ENCODE results near the gene DGKB. TPM values are rescaled to one million over a fixed set of nuclear protein-coding genes. Genes with fewer than 3 reads are reported as not detected.

The DGKB gene
- total RNA-seq, 1 experiment from 2014 or later = 0.48 TPM

DNA sequence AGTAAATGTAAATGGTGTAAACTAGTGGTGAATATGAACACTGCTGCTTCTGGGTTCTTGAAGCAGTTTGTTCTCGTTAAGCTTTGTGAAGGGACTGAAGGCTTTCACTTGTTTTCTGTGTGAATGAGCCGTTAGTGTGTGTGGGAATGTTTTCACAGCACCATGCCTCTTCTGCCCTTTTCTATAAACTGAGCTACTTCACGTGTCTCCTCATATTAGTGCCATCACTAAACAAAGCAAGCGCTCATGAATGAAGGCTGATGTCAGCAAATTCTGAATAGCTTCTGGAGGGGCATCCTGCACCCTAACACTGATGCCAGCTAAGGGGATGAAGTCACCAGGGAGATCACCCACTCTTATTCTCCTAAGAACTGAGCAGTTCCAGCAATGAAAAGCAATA, 707.5 kb downstream of the DGKB start:
- TF ChIP-seq, protein P1, sequence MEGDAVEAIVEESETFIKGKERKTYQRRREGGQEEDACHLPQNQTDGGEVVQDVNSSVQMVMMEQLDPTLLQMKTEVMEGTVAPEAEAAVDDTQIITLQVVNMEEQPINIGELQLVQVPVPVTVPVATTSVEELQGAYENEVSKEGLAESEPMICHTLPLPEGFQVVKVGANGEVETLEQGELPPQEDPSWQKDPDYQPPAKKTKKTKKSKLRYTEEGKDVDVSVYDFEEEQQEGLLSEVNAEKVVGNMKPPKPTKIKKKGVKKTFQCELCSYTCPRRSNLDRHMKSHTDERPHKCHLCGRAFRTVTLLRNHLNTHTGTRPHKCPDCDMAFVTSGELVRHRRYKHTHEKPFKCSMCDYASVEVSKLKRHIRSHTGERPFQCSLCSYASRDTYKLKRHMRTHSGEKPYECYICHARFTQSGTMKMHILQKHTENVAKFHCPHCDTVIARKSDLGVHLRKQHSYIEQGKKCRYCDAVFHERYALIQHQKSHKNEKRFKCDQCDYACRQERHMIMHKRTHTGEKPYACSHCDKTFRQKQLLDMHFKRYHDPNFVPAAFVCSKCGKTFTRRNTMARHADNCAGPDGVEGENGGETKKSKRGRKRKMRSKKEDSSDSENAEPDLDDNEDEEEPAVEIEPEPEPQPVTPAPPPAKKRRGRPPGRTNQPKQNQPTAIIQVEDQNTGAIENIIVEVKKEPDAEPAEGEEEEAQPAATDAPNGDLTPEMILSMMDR (conservative IDR thresholded peaks at IDR 0.05) = no peak
- TF ChIP-seq EZH2 (IDR thresholded peaks at IDR 0.05; ENCODE audit: low read depth) = no peak
- Histone ChIP-seq H2AFZ (peak overlapping the region; percentile 14; the same call in 1 of the 2 replicates), H3K79me2 (ENCODE audit: low read depth) (no peaks in the 10 kb centered on the region), H3K36me3 (ENCODE audit: low read depth) (no peaks in the 10 kb centered on the region), H3F3A (ENCODE audit: insufficient read depth, low read depth) (no peaks in the 10 kb centered on the region), H3K4me3 (no peak overlapping the region), H3K9me2 (ENCODE audit: insufficient read depth) (no peaks in the 10 kb centered on the region), H3K9me3 (ENCODE audit: insufficient read depth, low read depth) (no peaks in the 10 kb centered on the region), H3K27me3 (ENCODE audit: insufficient read depth, low read depth) (no peaks in the 10 kb centered on the region), H3K27ac (no peak overlapping the region), H3K4me2 (no peak overlapping the region), H3K4me1 (replicated peaks; ENCODE audit: insufficient read depth) (no peaks in the 10 kb centered on the region), H4K20me1 (ENCODE audit: insufficient read depth) (no peaks in the 10 kb centered on the region)
- DNase-seq = no peak
- BruUV-seq (replicated peaks) = no TSS peak
- POLR2A ChIA-PET (ENCODE audit: unreplicated experiment) = no interaction called here
- CTCF ChIA-PET = no interaction called here
- intact Hi-C loops (cut with micrococcal nuclease; ENCODE audit: unreplicated experiment) = no loop called here

DNA sequence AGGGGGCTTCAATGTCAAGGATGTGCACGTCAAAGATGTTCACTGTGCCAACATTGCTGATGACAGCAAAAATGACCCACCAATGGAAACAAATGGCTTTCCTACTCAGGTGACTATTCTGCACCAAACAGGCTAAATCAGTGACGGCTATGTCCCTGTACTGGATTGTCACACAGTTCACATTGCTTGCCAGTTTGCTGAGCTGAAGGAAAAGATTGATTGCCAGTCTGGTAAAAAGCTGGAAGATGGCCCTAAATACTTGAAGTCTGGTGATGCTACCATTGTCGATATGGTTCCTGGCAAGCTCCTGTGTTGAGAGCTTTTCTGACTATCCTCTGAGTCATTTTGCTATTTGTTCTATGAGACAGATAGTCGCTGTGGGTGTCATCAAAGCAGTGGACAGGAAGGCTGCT, 710.9 kb downstream of the DGKB start:
- no peak for TF ChIP-seq EZH2 (IDR thresholded peaks at IDR 0.05; ENCODE audit: low read depth)
- TF ChIP-seq, protein P1 (conservative IDR thresholded peaks at IDR 0.05) = no peak
- H3K27me3 ChIP-seq (ENCODE audit: insufficient read depth, low read depth) = no peaks in the 10 kb centered on the region
- CTCF ChIA-PET = no interaction called here
- DNase-seq = no peak
- no peaks in the 10 kb centered on the region for H3F3A ChIP-seq (ENCODE audit: insufficient read depth, low read depth)
- H3K36me3 ChIP-seq (ENCODE audit: low read depth) = no peaks in the 10 kb centered on the region
- H3K79me2 ChIP-seq (ENCODE audit: low read depth) = no peaks in the 10 kb centered on the region
- intact Hi-C loops (cut with micrococcal nuclease; ENCODE audit: unreplicated experiment) = no loop called here
- no peaks in the 10 kb centered on the region for H4K20me1 ChIP-seq (ENCODE audit: insufficient read depth)
- no peaks in the 10 kb centered on the region for H3K9me3 ChIP-seq (ENCODE audit: insufficient read depth, low read depth)
- BruUV-seq (replicated peaks) = no TSS peak
- POLR2A ChIA-PET (ENCODE audit: unreplicated experiment) = no interaction called here
- H3K27ac ChIP-seq = no peak overlapping the region
- no peaks in the 10 kb centered on the region for H3K9me2 ChIP-seq (ENCODE audit: insufficient read depth)
- H3K4me1 ChIP-seq (replicated peaks; ENCODE audit: insufficient read depth) = no peaks in the 10 kb centered on the region
- H3K4me3 ChIP-seq = no peak overlapping the region
- H2AFZ ChIP-seq = no peak overlapping the region
- no peak overlapping the region for H3K4me2 ChIP-seq

DNA sequence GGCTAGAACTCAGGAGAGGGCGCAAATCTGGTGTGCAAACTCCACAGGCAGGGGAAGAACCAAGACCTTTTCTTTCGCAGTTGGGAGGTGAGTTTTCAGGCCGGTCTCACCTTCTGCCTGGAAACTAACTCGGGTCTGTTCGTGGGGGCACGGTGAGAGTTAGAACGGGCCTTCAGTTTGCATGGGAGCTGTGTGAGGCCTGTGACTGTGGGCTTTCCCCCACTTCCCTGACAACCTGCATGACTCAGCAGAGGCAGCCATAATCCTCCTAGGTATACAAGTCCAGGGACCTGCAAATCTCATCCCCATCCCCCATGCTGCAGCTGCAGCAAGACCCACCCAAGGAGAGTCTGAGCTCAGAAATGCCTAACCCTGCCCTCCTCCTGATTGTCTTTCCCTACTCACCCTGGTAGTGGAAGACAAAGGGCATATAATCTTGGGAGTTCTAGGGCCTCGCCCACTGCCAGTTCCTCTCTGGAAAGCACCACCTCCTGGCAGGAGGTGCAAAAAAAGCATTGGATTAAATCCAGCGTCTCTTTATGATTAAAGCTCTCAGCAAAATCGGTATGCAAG, 718.2 kb downstream of the DGKB start:
- H3K36me3 ChIP-seq (ENCODE audit: low read depth) = no peaks in the 10 kb centered on the region
- POLR2A ChIA-PET (ENCODE audit: unreplicated experiment) = interaction anchor here (0.6 to 0.8 kb wide), 3 partner anchors 13 to 1166 kb away, joined by 3 to 10 read pairs (median 3); no protein-coding TSS in a partner anchor

More for the DNA sequence above, 718.2 kb downstream of the DGKB start:
- TF ChIP-seq, protein P1 (conservative IDR thresholded peaks at IDR 0.05) = no peak
- TF ChIP-seq EZH2 (IDR thresholded peaks at IDR 0.05; ENCODE audit: low read depth) = no peak
- no TSS peak for BruUV-seq (replicated peaks)
- Histone ChIP-seq H3K4me2 (no peak overlapping the region), H3K27ac (no peak overlapping the region), H3K79me2 (ENCODE audit: low read depth) (no peaks in the 10 kb centered on the region), H3K4me3 (no peak overlapping the region), H3K4me1 (replicated peaks; ENCODE audit: insufficient read depth) (no peaks in the 10 kb centered on the region), H2AFZ (peak overlapping the region; percentile 59; the same call in 1 of the 2 replicates), H3K9me3 (ENCODE audit: insufficient read depth, low read depth) (no peaks in the 10 kb centered on the region; the same call in 1 of the 2 replicates), H3F3A (ENCODE audit: insufficient read depth, low read depth) (no peaks in the 10 kb centered on the region), H4K20me1 (ENCODE audit: insufficient read depth) (no peaks in the 10 kb centered on the region), H3K9me2 (ENCODE audit: insufficient read depth) (no peaks in the 10 kb centered on the region; the same call in 1 of the 2 replicates), H3K27me3 (ENCODE audit: insufficient read depth, low read depth) (no peaks in the 10 kb centered on the region)
- intact Hi-C loops (cut with micrococcal nuclease; ENCODE audit: unreplicated experiment) = no loop called here
- CTCF ChIA-PET = no interaction called here
- peak; percentile 20 to 26 for DNase-seq

Measured in PC-9 (cell line).